SK-N-MC (cell line): Measurements from ENCODE around the gene SERPINA5.

Experiments
- DNase-seq: peaks from one replicate; pipeline ENCODE4 v3.0.0-alpha.2; 2011; ENCODE audit warnings: low read depth, low spot score
- H3K27ac ChIP-seq: fragments of 200-600 bp; sonication (generic); 2 replicates; pipeline ENCODE4 v1.5.1; 2016; ENCODE audit warnings: mixed run types
- H3K36me3 ChIP-seq: fragments of 200-600 bp; sonication (generic); 2 replicates; pipeline ENCODE4 v1.6.1; 2017; ENCODE audit warnings: antibody characterized with exemption, low read length, mixed read lengths; ENCODE audit not compliant: insufficient read depth
- H3K4me3 ChIP-seq: fragments of 200-600 bp; sonication (generic); 2 replicates; pipeline ENCODE4 v1.5.1; 2016
- H3K9ac ChIP-seq: fragments of 200-600 bp; sonication (generic); 2 replicates; pipeline ENCODE4 v1.8.0; 2017; ENCODE audit warnings: mixed run types, mixed read lengths; ENCODE audit not compliant: insufficient read length
- H3K9me3 ChIP-seq: fragments of 200-600 bp; sonication (generic); 2 replicates; pipeline ENCODE4 v1.6.1; 2017; ENCODE audit warnings: low read depth, mild to moderate bottlenecking, antibody characterized with exemption, low read length, moderate library complexity, mixed read lengths
- EZH2 ChIP-seq: fragments of 200-600 bp; sonication (generic); IDR thresholded peaks from one replicate; pipeline ENCODE4 v1.6.1; 2017; ENCODE audit warnings: antibody characterized with exemption
- FOXP2 ChIP-seq: optimal IDR thresholded peaks from 2 replicates; pipeline ENCODE3; 2011; ENCODE audit warnings: mild to moderate bottlenecking, moderate library complexity; ENCODE audit not compliant: insufficient read depth; ENCODE audit errors: extremely low read length, control extremely low read depth
- POLR2AphosphoS5 ChIP-seq: IDR thresholded peaks from 2 replicates; pipeline ENCODE4 v1.6.1; 2012; ENCODE audit warnings: mild to moderate bottlenecking, low read depth, low read length, borderline replicate concordance

Gene SERPINA5

GRCh38 chr14:94638961-94639817 lies 58.0 kb downstream of the SERPINA5 start:
- no peak overlapping the region for H3K4me3 ChIP-seq
- TF ChIP-seq POLR2AphosphoS5 (no peak), EZH2 (no peak), FOXP2 (no peak)
- H3K9ac ChIP-seq, result no peak overlapping the region
- H3K9me3 ChIP-seq, result no peaks in the 10 kb centered on the region
- no peaks in the 10 kb centered on the region for H3K36me3 ChIP-seq
- H3K27ac ChIP-seq, result no peak overlapping the region
- DNase-seq, result no peak

GRCh38 chr14:94640721-94641631 lies 59.8 kb downstream of the SERPINA5 start:
- DNase-seq, result no peak
- H3K9me3 ChIP-seq, result no peaks in the 10 kb centered on the region
- H3K36me3 ChIP-seq, result no peaks in the 10 kb centered on the region
- H3K27ac ChIP-seq, result no peak overlapping the region
- no peak overlapping the region for H3K9ac ChIP-seq
- no peak for TF ChIP-seq POLR2AphosphoS5
- TF ChIP-seq EZH2, result no peak
- no peak for TF ChIP-seq FOXP2
- no peak overlapping the region for H3K4me3 ChIP-seq

GRCh38 chr14:94641632-94641955 lies 60.4 kb downstream of the SERPINA5 start:
- TF ChIP-seq EZH2 (no peak), FOXP2 (no peak), POLR2AphosphoS5 (no peak)
- H3K4me3 ChIP-seq, result no peak overlapping the region
- no peaks in the 10 kb centered on the region for H3K9me3 ChIP-seq
- DNase-seq, result no peak
- H3K36me3 ChIP-seq, result no peaks in the 10 kb centered on the region
- H3K9ac ChIP-seq, result no peak overlapping the region
- H3K27ac ChIP-seq, result no peak overlapping the region
